Measurements from ENCODE around the gene EIF2S1. TPM values are rescaled to one million over a fixed set of nuclear protein-coding genes. Genes with fewer than 3 reads are reported as not detected.
"Not testable (repeated sequence)": the region's sequence is repeated elsewhere in the genome, so short reads cannot be mapped to it uniquely, and the experiment has no call there.

Gene EIF2S1
- total RNA-seq (2014; rRNA removed; shearing (Covaris generic); ENCODE audit: low replicate concordance): 187 and 225 TPM in 2 replicates

GRCh38 chr14:67359775-67360469 is at the start of gene EIF2S1, which contains the start of gene ATP6V1D:
Gene EIF2S1, plus strand, starts transcription at chr14:67360328. Its CDS starts 4,440 bp downstream, at chr14:67364768.
Gene ATP6V1D, minus strand, starts transcription at chr14:67359804. Its CDS starts 106 bp downstream, at chr14:67359698.
- peak; percentile 97 for DNase-seq (ENCODE audit: low read depth)
- in situ Hi-C loops (cut with HindIII; ENCODE audit: low pct_unique_long_range_greater_than_20kb, low sequenced_read_pairs): no loop called here

DNA sequence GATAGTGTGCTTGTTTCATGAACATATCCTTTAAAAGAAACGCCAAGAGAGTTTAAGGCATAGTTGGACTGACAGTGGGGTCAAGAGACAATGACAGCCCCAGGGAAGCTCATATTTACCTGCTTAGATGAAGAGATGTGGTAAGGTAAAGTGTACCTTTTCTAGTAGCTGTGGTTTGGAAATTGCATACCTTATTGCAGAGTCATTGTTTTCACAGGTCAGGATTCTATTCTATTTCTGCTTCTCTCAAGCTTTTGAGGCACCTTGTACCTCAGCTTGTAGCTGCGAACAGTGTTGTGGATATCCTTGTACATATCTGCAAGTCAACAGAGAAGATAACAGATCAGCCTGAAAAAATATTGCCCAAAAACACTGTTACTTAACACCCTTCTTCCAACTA is 48.3 kb upstream of the EIF2S1 start:
- peak; percentile 17 for DNase-seq (ENCODE audit: low read depth)
- in situ Hi-C loops (cut with HindIII; ENCODE audit: low pct_unique_long_range_greater_than_20kb, low sequenced_read_pairs): no loop called here

DNA sequence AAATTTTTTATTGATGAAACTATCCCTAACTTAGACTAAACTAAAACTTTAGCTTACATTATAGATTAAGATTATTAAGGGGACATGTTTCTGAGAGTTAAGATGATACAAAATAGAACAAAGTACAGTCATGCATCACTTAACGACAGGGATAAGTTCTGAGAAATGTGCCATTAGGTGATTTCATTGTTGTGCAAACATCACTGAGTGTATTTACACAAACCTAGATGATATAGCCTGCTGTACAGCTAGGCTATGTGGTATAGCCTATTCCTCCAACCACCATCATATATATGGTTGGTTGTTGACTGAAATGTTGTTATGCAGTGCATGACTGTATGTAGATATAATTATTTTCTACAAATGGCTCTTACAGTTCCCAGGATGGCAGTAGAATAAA is 47.0 kb upstream of the EIF2S1 start:
- DNase-seq (ENCODE audit: low read depth): no peak
- in situ Hi-C loops (cut with HindIII; ENCODE audit: low pct_unique_long_range_greater_than_20kb, low sequenced_read_pairs): no loop called here

GRCh38 chr14:67317822-67318221 is 42.3 kb upstream of the EIF2S1 start:
- in situ Hi-C loops (cut with HindIII; ENCODE audit: low pct_unique_long_range_greater_than_20kb, low sequenced_read_pairs): no loop called here

DNA sequence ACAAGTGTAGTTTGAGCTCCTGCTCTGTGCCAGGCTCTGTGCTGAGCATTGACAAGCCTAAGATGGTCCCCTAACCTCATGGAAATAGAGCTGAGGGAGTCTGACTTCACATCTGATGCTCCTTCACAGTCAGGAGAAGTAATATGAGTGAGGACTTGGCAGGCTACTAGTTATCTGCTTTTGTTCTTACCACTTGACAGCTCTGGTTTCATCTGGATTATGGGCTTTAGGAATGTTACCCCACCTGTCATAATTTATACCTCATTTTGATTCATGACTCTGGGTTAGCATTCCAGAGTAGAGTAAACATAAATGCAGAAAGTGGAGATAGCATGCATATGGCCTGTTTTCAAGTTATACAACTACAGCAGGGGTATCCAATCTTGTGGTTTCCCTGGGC is 41.0 kb upstream of the EIF2S1 start:
- DNase-seq (ENCODE audit: low read depth): no peak
- in situ Hi-C loops (cut with HindIII; ENCODE audit: low pct_unique_long_range_greater_than_20kb, low sequenced_read_pairs): no loop called here

More at GRCh38 chr14:67317822-67318221, 42.3 kb upstream of the EIF2S1 start:
- no peak for DNase-seq (ENCODE audit: low read depth)

- in situ Hi-C loops (cut with HindIII; ENCODE audit: low pct_unique_long_range_greater_than_20kb, low sequenced_read_pairs); DNase-seq (ENCODE audit: low read depth): not testable (repeated sequence)
Observed at GRCh38 chr14:67329666-67330065, 30.5 kb upstream of the EIF2S1 start.

DNA sequence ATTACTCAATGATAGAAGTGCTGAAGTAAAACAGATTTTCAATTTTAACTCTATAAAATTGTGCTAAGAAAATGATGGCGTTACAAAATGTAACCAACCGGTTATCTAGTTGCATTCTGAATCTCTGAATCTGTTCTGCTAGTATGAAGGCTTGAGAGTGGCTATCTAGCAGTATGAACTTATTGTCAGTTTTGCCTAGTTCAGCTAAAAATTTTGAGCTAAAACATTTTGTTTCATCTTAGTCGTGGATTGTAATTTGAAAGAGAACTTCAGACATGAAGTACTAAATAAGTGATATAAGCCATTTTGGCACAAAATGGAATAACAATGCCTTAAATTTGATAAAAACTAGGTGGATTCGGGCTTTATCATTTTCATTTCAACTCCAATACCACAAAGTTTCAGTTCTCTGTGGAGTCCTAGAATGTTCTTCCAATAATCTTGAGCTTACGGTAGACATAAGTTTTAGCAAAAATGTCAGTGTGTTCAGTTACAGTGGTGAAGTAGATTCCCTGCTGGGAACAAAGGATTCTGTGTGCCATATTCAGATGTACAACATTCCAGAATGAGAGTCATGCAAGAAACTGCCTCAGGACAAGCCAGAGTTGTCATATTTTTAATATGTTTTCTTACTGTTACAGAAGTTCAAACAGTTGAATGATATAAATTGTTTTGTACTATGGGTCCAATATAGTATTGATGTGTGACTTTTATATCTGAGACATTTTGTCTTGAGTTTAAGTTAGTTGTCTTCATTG is 28.6 kb upstream of the EIF2S1 start:
- DNase-seq (ENCODE audit: low read depth): no peak
- in situ Hi-C loops (cut with HindIII; ENCODE audit: low pct_unique_long_range_greater_than_20kb, low sequenced_read_pairs): no loop called here

GRCh38 chr14:67332468-67332867 is 27.7 kb upstream of the EIF2S1 start:
- no peak for DNase-seq (ENCODE audit: low read depth)
- in situ Hi-C loops (cut with HindIII; ENCODE audit: low pct_unique_long_range_greater_than_20kb, low sequenced_read_pairs): no loop called here

DNA sequence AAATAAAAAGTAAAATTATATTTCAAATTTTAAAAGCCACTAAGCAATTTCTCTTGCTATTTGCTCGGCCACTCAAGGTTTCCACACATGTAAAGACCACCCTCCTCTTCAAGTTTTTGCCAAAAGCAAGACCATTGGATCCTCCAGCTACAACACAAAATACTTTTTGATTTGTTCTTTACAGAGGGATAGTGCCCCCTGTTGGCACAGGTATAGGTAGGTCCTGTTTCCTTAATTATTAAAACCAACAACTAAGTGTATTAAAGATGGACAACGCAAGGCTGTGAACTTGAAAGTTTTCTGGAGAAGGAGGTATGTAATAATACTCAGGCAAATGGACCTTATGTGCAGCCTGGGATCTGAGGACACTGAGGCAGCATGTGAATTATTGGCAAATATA is 24.3 kb upstream of the EIF2S1 start:
- DNase-seq (ENCODE audit: low read depth): no peak
- in situ Hi-C loops (cut with HindIII; ENCODE audit: low pct_unique_long_range_greater_than_20kb, low sequenced_read_pairs): no loop called here

DNA sequence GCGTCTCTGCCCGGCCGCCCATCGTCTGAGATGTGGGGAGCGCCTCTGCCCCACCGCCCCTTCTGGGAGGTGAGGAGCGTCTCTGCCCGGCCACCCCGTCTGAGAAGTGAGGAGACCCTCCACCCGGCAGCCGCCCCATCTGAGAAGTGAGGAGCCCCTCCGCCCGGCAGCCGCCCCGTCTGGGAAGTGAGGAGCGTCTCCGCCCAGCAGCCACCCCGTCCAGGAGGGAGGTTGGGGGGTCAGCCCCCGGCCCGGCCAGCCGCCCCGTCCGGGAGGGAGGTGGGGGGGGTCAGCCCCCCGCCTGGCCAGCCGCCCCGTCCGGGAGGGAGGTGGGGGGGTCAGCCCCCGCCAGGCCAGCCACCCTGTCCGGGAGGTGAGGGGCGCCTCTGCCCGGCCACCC is 18.9 kb upstream of the EIF2S1 start:
- in situ Hi-C loops (cut with HindIII; ENCODE audit: low pct_unique_long_range_greater_than_20kb, low sequenced_read_pairs): not testable (repeated sequence)

DNA sequence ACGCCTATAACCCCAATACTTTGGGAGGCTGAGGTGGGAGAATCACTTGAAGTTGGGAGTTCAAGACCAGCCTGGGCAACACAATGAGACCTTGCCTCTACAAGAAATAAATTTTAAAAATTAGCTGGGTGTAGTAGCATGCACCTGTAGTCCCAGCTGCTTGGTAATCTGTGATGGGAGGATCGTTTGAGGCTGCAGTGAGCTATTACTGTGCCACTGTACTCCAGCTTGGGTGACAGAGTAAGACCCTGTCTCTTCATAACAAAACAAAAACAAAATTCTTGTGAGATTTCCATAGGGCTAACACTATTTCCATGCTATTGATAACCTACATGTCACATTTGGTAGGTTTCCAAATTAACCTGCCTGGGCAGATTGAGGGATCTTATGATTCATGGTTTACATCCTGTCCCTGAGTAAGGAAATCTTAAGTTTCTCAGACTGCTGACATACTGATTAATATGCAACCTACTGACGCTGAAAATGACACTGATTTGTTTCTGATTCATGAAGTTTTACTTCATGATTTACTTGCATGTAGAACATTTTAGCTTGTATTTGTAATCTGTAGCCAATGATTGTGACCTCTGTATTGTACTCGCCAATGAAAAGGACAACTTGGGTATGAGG is 16.4 kb upstream of the EIF2S1 start:
- DNase-seq (ENCODE audit: low read depth): no peak
- in situ Hi-C loops (cut with HindIII; ENCODE audit: low pct_unique_long_range_greater_than_20kb, low sequenced_read_pairs): no loop called here

More for the DNA sequence above, 18.9 kb upstream of the EIF2S1 start:
- not testable (repeated sequence) for DNase-seq (ENCODE audit: low read depth)

DNA sequence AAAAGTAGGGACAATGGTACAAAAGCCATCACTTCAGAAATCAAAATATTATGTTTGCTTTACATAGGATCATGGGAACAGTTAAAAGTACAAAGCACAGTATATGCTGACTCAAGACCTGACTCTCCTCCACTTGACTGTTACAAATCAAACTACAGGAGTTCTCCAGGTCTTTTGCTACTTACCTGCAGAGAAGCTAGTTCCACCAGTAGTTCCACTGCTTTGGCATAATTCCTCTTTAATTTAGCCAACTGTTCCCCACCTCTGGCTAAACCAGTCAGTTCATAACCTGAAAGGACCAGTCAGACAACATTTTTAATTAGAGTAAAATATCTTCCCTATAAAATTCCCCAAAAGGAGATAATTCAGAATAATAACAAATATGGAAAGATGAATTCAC is 14.5 kb upstream of the EIF2S1 start:
- in situ Hi-C loops (cut with HindIII; ENCODE audit: low pct_unique_long_range_greater_than_20kb, low sequenced_read_pairs): no loop called here
- DNase-seq (ENCODE audit: low read depth): no peak

DNA sequence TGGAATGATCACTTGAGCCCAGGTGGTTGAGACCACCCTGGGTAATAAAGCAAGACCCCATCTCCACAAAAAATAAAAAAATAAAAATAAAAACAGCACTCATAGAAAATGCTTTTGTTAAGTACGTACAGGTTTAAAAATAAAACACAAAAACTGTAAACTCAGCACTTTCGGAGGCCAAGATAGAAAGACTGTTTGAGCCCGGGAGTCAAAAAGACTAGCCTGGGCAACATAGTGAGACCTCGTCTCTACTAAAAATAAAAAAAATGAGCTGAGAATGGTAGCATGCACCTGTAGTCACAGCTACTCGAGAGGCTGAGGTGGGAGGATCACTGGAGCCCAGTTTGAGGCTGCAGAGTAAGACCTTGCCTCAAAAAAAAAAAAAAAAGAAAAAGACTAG is 8.1 kb upstream of the EIF2S1 start:
- in situ Hi-C loops (cut with HindIII; ENCODE audit: low pct_unique_long_range_greater_than_20kb, low sequenced_read_pairs): no loop called here
- no peak for DNase-seq (ENCODE audit: low read depth)

DNA sequence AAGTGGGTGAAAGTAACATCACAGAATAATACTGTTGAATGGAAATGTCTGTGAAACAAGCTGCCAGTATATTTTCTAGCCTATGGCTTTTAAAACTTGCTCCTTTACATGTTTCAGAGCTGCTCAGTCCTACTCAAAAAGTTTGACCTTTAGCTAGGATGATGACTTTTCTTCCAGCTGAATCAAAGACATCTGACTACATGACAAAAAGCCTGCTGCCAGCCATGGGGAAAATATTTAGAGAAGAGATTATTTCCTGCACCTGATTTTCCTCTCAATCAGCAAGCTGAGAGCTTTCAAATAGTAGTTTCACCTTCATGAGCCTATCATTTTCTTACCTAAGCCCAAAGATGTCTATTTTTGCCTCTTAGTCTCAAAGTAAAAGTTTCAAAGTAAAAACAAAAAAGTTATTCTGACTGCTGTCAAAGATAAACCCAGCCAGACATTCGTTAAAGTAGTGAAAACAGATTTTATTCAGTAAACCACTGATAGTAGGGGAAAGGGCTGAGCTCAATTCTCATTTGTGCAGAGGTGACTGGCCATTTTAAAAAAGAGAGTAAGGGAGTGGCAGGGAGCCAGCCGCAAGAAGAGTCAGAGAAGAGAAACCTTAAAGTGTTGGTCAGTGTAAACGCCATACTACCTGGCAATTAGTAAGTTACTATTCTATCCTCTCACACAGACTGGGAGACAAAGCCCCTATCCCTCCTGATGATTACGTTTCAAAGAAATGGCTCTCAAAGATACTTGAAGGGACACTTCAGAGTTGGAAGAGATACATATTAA is 2.8 kb upstream of the EIF2S1 start:
- in situ Hi-C loops (cut with HindIII; ENCODE audit: low pct_unique_long_range_greater_than_20kb, low sequenced_read_pairs): no loop called here
- DNase-seq (ENCODE audit: low read depth): no peak

DNA sequence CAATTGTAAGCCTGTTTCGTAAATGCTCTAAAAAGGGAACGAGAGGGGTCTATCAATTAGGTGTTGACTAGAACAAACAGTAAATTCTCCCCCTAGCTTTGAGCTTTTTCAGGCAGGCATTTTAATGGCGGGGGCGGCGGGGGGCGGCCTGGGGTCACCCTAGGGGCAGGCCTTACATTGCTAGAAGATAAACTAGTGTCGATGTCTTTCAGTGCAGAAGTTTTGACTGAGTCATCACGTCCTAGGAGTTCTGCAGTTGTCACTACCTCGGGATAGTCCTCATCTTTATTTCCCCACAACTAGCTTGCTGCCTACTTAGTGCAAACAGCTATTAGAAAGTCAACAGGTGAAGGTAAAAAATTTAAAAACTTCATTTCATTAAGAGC is 2.2 kb upstream of the EIF2S1 start:
- DNase-seq (ENCODE audit: low read depth): no peak

GRCh38 chr14:67358924-67359774 is 979 bp upstream of the EIF2S1 start:
- in situ Hi-C loops (cut with HindIII; ENCODE audit: low pct_unique_long_range_greater_than_20kb, low sequenced_read_pairs): no loop called here
- peak; percentile 5 for DNase-seq (ENCODE audit: low read depth)

More for the DNA sequence above, 2.2 kb upstream of the EIF2S1 start:
- in situ Hi-C loops (cut with HindIII; ENCODE audit: low pct_unique_long_range_greater_than_20kb, low sequenced_read_pairs): no loop called here

DNA sequence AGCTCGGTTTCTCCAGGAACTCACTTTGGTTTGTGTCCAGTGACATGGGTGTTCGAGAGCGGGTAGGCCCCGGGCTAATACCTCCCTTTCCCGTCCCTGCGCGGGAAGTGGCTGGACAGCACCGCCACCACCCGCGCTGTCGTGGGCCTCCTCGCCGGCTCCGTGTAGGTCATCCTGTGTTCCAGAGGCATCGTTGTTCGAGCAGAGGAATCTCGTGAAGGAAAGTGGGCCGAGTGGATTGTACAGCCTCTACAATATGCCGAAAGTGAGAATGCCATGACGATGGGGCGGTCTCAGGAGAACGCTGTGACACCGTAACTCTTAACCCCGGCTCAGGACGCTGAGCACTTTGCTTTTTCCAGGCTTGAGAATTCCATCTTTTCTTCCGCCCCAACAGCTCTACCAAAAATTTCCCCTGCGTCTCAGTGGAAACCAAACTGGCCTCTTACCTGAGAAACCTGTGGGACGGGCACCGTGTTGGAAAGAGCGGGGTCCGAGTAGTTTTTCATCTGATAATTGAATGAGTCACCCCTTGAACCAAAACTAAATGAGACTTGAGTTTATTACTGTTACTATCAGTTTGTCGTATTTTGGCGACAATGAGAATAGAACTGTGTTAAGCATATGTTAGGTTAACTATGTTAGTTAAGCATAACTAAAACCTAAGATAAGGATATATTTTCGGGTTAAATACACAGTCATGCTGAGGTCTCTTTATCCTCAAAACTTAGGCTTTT is 510 bp downstream of the EIF2S1 start:
- in situ Hi-C loops (cut with HindIII; ENCODE audit: low pct_unique_long_range_greater_than_20kb, low sequenced_read_pairs): no loop called here
- no peak for DNase-seq (ENCODE audit: low read depth)

All from Caki2 (cell line).